ENCODE results near the gene STAT2.
"Not testable (repeated sequence)": the region's sequence is repeated elsewhere in the genome, so short reads cannot be mapped to it uniquely, and the experiment has no call there.

The STAT2 gene

GRCh38 chr12:56324206-56324605 is 35.7 kb downstream of the STAT2 start:
- no peak for DNase-seq

GRCh38 chr12:56321610-56322009 is 38.3 kb downstream of the STAT2 start:
- DNase-seq = not testable (repeated sequence)

GRCh38 chr12:56321027-56321426 is 38.9 kb downstream of the STAT2 start:
- DNase-seq = no peak

GRCh38 chr12:56317675-56318074 is 42.2 kb downstream of the STAT2 start:
- no peak for DNase-seq

GRCh38 chr12:56315622-56316473 is 44.1 kb downstream of the STAT2 start, which contains the start of gene CNPY2:
TSS of gene CNPY2 (minus strand) at chr12:56315988. CDS start at chr12:56315217, 771 bp downstream.
- DNase-seq = peak; percentile 98

- DNase-seq = no peak
These were observed 44.7 kb downstream of the STAT2 start for GRCh38 chr12:56315249-56315621.

- DNase-seq = no peak
These were observed 48.9 kb downstream of the STAT2 start for GRCh38 chr12:56311003-56311402.

- no peak for DNase-seq
These were observed 51.2 kb downstream of the STAT2 start for GRCh38 chr12:56308714-56309113.

GRCh38 chr12:56307221-56307965 is 52.5 kb downstream of the STAT2 start:
- DNase-seq = no peak

- no peak for DNase-seq
These were observed 54.9 kb downstream of the STAT2 start for GRCh38 chr12:56304872-56305590.

- no peak for DNase-seq
These were observed 55.6 kb downstream of the STAT2 start for GRCh38 chr12:56304276-56304675.

GRCh38 chr12:56300644-56301464 is 59.1 kb downstream of the STAT2 start:
- no peak for DNase-seq

- DNase-seq = peak; percentile 92
These were observed 59.9 kb downstream of the STAT2 start, which contains the start of gene CS for GRCh38 chr12:56299853-56300643. TSS of gene CS (minus strand) at chr12:56300330. CDS start at chr12:56300201, 129 bp downstream.

- no peak for DNase-seq
These were observed 60.5 kb downstream of the STAT2 start for GRCh38 chr12:56299308-56299852.

GRCh38 chr12:56298828-56299227 is 61.1 kb downstream of the STAT2 start:
- DNase-seq = no peak

- DNase-seq = no peak
These were observed 62.5 kb downstream of the STAT2 start for GRCh38 chr12:56297400-56297799.

- DNase-seq = no peak
These were observed 63.6 kb downstream of the STAT2 start for GRCh38 chr12:56296295-56296694.

- no peak for DNase-seq
These were observed 66.1 kb downstream of the STAT2 start for GRCh38 chr12:56293795-56294194.
